GM06990 (cell line): ENCODE measurements around the gene NUB1.

Experiments used
- DNase-seq: peaks from one replicate; pipeline ENCODE4 v3.0.0-alpha.2; 2011; ENCODE audit not compliant: insufficient read length; ENCODE audit errors: extremely low read depth
- H3K27me3 ChIP-seq: replicated peaks from 2 replicates; pipeline ENCODE4 v1.6.0; 2011; ENCODE audit warnings: low read length; ENCODE audit not compliant: control insufficient read depth, insufficient read depth
- H3K36me3 ChIP-seq: 2 replicates; pipeline ENCODE4 v1.5.1; 2011; ENCODE audit warnings: low read length; ENCODE audit not compliant: control insufficient read depth, insufficient read depth
- H3K4me3 ChIP-seq: replicated peaks from 2 replicates; pipeline ENCODE4 v1.5.1; 2011; ENCODE audit warnings: low read depth, mild to moderate bottlenecking, control low read depth, low read length
- TF ChIP-seq, protein P1 (sequence below): IDR thresholded peaks from 2 replicates; pipeline ENCODE4 v1.5.1; 2011; ENCODE audit warnings: low read length, control low read depth, mild to moderate bottlenecking, inconsistent platforms; ENCODE audit not compliant: insufficient read depth, poor library complexity, severe bottlenecking

Gene NUB1

DNA sequence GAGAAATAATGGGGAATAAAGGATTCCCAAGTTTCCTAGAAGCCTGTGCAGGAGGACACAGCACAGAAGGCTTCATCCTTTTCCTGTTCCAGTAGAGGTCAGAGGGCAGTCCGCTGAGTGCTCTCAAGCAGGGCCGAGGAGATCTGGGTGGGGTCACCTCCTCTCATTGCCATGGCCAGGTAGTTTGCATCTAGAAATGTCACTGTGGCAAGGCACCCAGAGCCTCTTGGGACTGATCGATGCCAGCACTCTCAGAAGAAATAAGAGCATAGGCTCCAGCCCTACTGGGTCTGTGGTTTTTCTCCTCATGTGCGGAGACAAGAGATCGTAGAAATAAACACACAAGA is 7.9 kb downstream of the NUB1 start:
- TF ChIP-seq, protein P1, sequence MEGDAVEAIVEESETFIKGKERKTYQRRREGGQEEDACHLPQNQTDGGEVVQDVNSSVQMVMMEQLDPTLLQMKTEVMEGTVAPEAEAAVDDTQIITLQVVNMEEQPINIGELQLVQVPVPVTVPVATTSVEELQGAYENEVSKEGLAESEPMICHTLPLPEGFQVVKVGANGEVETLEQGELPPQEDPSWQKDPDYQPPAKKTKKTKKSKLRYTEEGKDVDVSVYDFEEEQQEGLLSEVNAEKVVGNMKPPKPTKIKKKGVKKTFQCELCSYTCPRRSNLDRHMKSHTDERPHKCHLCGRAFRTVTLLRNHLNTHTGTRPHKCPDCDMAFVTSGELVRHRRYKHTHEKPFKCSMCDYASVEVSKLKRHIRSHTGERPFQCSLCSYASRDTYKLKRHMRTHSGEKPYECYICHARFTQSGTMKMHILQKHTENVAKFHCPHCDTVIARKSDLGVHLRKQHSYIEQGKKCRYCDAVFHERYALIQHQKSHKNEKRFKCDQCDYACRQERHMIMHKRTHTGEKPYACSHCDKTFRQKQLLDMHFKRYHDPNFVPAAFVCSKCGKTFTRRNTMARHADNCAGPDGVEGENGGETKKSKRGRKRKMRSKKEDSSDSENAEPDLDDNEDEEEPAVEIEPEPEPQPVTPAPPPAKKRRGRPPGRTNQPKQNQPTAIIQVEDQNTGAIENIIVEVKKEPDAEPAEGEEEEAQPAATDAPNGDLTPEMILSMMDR = no peak
- Histone ChIP-seq H3K27me3 (no peaks in the 10 kb centered on the region), H3K36me3 (peaks cover 12% of the 10 kb centered on the region), H3K4me3 (peak overlapping the region; percentile 50)
- DNase-seq = peak; percentile 59

DNA sequence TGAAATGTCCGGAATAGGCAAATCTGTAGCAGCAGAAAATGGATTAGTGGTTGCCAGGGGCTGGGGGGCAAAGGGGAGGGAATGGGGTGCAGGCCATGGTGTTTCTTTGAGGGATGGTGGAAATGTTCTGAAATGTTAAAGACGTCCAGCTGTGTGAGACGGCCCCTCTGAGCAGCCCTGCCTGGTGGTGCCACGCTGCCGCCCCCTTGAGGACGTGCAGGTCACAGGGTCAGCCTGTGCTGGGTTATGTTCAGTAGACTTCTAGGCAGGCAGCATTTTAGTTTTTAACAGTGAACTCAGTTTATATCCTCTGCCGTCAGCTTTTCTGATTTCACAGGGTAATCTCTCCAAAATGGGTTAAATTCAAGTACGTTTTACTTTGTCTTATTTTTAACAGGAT is 9.4 kb downstream of the NUB1 start:
- TF ChIP-seq, protein P1 = peak; percentile 85
- Histone ChIP-seq H3K4me3 (no peak overlapping the region; the same call in 1 of the 2 replicates), H3K27me3 (no peaks in the 10 kb centered on the region), H3K36me3 (peaks cover 14% of the 10 kb centered on the region)
- peak; percentile 65 for DNase-seq

DNA sequence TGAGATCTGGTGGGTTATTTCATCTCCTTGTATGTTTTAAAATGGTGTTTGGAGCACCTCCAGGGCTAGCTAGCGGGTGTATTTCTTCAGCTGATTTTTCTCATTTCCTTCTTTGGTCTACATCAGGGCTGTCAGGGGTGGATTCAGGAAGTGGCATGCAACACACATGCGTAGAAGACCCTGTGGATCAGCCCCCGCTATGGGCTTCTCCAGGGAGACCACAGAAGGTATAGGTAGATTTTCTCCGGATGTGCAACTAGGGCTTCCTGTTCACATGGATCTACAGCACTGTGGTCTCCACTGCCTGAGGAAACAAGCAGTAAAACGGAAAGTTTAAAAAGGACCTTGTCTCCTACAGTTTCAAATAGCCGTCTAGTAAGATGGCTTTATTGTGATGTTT is 10.4 kb downstream of the NUB1 start:
- Histone ChIP-seq H3K36me3 (peaks cover 14% of the 10 kb centered on the region), H3K27me3 (no peaks in the 10 kb centered on the region), H3K4me3 (no peak overlapping the region)
- DNase-seq = peak; percentile 57
- TF ChIP-seq, protein P1 = no peak

DNA sequence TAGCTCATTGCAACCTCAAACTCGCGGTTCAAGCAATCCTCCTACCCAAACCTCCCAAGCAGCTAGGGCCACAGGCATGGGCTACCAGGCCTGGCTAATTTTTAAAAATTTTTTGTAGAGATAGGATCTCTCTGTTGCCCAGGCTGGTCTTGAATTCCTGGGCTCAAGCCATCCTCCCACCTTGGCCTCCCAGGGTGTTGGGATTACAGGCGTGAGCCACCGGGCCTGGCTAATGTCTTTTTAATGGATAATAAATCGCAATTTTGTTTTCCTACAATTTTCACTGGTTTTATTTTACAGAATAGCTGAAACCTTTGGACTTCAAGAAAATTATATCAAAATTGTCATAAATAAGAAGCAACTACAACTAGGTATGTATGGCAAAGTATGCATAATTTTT is 10.9 kb downstream of the NUB1 start:
- peaks cover 14% of the 10 kb centered on the region for H3K36me3 ChIP-seq

DNA sequence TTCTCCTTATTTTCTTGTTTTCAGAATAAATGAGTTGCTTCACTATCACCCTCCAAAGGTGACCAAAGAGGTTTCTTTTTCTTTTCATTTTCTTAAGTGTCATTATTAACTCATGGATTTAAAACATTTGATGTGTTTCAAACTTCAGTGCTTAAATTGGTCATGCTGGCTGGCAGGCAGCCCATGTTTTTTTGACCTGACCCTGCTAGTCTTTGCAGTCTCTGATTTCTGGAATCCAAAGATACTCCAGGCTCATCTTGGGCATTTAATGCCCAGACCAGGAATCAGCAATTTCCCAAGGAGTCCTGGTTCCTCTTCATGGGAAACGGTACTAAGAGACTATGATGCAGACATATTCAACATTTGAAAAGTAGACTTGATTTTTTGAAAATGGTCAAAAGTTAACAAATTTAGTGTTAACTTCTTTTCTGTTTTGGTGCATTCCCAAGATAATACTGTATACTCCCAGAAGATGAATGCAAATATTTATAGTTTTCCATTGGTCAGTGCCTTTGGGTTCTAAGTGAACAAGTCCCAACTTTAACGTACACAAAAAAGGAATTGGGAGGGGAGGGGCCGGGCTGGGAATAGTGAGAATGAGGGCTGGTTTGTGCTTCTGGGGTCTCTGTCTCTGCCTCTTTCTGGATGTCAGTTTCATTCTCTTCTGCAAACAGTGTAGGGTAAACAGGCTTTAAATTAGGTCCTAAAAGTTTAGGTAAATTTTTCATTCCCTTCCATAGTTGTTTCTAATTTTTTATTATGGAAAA is 19.8 kb downstream of the NUB1 start:
- peaks cover 13% of the 10 kb centered on the region for H3K36me3 ChIP-seq
- H3K4me3 ChIP-seq = no peak overlapping the region
- DNase-seq = no peak
- TF ChIP-seq, protein P1 = no peak
- no peaks in the 10 kb centered on the region for H3K27me3 ChIP-seq

More for the DNA sequence above, 10.9 kb downstream of the NUB1 start:
- Histone ChIP-seq H3K27me3 (no peaks in the 10 kb centered on the region), H3K4me3 (no peak overlapping the region; the same call in 1 of the 2 replicates)
- TF ChIP-seq, protein P1 = no peak
- DNase-seq = no peak
